ENCODE data around the gene SEC16B. TPM values are rescaled to one million over a fixed set of nuclear protein-coding genes. Genes with fewer than 3 reads are reported as not detected.

SEC16B gene
- total RNA-seq, 2 donors from 2014 or later: not detected

GRCh38 chr1:177926201-177926600, 43.7 kb downstream of the SEC16B start:
- H3K4me3 Mint-ChIP-seq: no peak overlapping the region
- H3K9me3 ChIP-seq (ENCODE audit: control insufficient read depth, low read length, poor library complexity, severe bottlenecking): no peaks in the 10 kb centered on the region
- ATAC-seq: no peak
- no peak for DNase-seq
- H3K27me3 Mint-ChIP-seq: no peaks in the 10 kb centered on the region
- H3K4me1 Mint-ChIP-seq: no peaks in the 10 kb centered on the region
- no peak overlapping the region for H3K27ac Mint-ChIP-seq
- no peaks in the 10 kb centered on the region for H3K36me3 Mint-ChIP-seq (ENCODE audit: low read depth)

DNA sequence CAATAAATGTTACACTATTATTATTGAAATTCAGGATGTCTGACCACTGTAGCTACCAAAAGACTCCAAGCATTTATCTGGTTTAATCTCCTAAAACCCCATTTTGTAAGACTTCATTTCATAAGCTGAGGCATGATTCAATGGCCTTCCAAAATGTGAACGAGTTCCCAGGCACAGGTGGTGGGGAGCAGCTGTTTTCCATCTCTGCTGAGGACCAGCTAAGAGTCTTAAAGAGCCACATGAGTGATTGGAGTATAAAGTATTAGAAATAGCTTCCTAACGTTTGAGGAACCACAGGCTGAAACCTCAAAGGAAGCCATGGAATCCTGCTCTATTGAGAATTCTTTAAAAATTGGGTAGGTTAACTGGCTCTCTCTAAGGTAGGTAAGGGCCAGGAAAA, 44.9 kb downstream of the SEC16B start:
- H3K9me3 ChIP-seq (ENCODE audit: control insufficient read depth, low read length, poor library complexity, severe bottlenecking): no peaks in the 10 kb centered on the region
- Mint-ChIP-seq H3K4me1 (no peaks in the 10 kb centered on the region), H3K27me3 (no peaks in the 10 kb centered on the region), H3K27ac (no peak overlapping the region), H3K36me3 (ENCODE audit: low read depth) (no peaks in the 10 kb centered on the region), H3K4me3 (no peak overlapping the region)
- no peak for DNase-seq
- no peak for ATAC-seq

- Mint-ChIP-seq H3K4me1 (no peaks in the 10 kb centered on the region), H3K27me3 (no peaks in the 10 kb centered on the region), H3K36me3 (ENCODE audit: low read depth) (no peaks in the 10 kb centered on the region), H3K27ac (no peak overlapping the region), H3K4me3 (no peak overlapping the region)
- ATAC-seq (no peak), DNase-seq (no peak)
- H3K9me3 ChIP-seq (ENCODE audit: control insufficient read depth, low read length, poor library complexity, severe bottlenecking): no peaks in the 10 kb centered on the region
These were observed 46.4 kb downstream of the SEC16B start for GRCh38 chr1:177923441-177923840.

DNA sequence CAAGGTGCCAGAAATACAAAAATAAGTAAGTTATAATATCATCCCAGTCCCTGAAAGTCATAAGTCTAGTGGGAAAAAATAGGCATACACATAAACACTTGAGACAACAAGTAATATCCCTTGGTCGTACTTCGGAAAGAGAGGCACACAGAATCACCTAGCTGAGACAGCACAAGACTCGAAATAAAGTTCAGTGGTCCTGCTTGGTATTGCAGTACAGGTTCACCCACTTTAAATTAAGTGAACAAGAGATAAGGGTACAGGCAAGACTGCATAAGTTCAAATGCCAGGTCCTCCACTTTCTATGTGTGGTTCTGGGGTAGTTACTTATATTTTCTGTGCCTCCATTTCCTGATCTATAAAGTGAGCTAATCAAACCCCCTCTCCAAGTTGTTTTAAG, 47.6 kb downstream of the SEC16B start:
- no peak for DNase-seq
- no peaks in the 10 kb centered on the region for H3K36me3 Mint-ChIP-seq (ENCODE audit: low read depth)
- no peak overlapping the region for H3K4me3 Mint-ChIP-seq
- H3K9me3 ChIP-seq (ENCODE audit: control insufficient read depth, low read length, poor library complexity, severe bottlenecking): no peaks in the 10 kb centered on the region
- no peaks in the 10 kb centered on the region for H3K4me1 Mint-ChIP-seq
- ATAC-seq: no peak
- no peaks in the 10 kb centered on the region for H3K27me3 Mint-ChIP-seq
- H3K27ac Mint-ChIP-seq: no peak overlapping the region

- no peaks in the 10 kb centered on the region for H3K9me3 ChIP-seq (ENCODE audit: control insufficient read depth, low read length, poor library complexity, severe bottlenecking)
- no peak overlapping the region for H3K27ac Mint-ChIP-seq
- no peaks in the 10 kb centered on the region for H3K27me3 Mint-ChIP-seq
- H3K4me1 Mint-ChIP-seq: no peaks in the 10 kb centered on the region
- no peak for DNase-seq
- no peak overlapping the region for H3K4me3 Mint-ChIP-seq
- no peaks in the 10 kb centered on the region for H3K36me3 Mint-ChIP-seq (ENCODE audit: low read depth)
- ATAC-seq: no peak
These were observed 48.3 kb downstream of the SEC16B start for GRCh38 chr1:177921590-177921989.

DNA sequence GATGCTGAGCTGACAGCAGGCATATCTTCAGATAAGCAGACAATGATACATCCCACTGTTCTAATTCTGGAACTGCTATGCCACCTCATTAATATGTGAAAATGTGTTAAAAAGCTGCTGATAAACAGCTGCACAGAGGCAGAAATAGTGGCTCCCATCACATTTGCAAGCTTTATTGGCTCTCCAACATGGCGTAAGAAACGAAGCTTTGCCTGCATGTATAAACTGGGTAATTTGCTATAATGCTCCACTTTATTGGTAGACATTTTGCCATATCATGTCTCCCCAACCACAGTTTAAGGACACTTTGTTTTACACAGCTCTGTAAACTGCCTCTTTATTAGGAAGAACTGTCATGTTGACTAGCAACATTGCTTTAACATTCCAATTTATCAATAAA, 49.8 kb downstream of the SEC16B start:
- Mint-ChIP-seq H3K4me3 (no peak overlapping the region), H3K4me1 (no peaks in the 10 kb centered on the region), H3K27ac (no peak overlapping the region), H3K36me3 (ENCODE audit: low read depth) (no peaks in the 10 kb centered on the region), H3K27me3 (no peaks in the 10 kb centered on the region)
- ATAC-seq (no peak), DNase-seq (no peak)
- H3K9me3 ChIP-seq (ENCODE audit: control insufficient read depth, low read length, poor library complexity, severe bottlenecking): no peaks in the 10 kb centered on the region

- H3K27me3 Mint-ChIP-seq: no peaks in the 10 kb centered on the region
- ATAC-seq: no peak
- DNase-seq: no peak
- H3K9me3 ChIP-seq (ENCODE audit: control insufficient read depth, low read length, poor library complexity, severe bottlenecking): no peaks in the 10 kb centered on the region
- H3K4me1 Mint-ChIP-seq: no peaks in the 10 kb centered on the region
- no peak overlapping the region for H3K4me3 Mint-ChIP-seq
- no peak overlapping the region for H3K27ac Mint-ChIP-seq
- no peaks in the 10 kb centered on the region for H3K36me3 Mint-ChIP-seq (ENCODE audit: low read depth)
These were observed 54.2 kb downstream of the SEC16B start for GRCh38 chr1:177915641-177916040.

- no peak for ATAC-seq
These were observed 55.3 kb downstream of the SEC16B start for GRCh38 chr1:177914603-177915002.

GRCh38 chr1:177913762-177914540, 55.9 kb downstream of the SEC16B start:
- Mint-ChIP-seq H3K27ac (no peak overlapping the region), H3K4me3 (no peak overlapping the region), H3K36me3 (ENCODE audit: low read depth) (no peaks in the 10 kb centered on the region), H3K4me1 (no peaks in the 10 kb centered on the region), H3K27me3 (no peaks in the 10 kb centered on the region)
- no peak for DNase-seq
- H3K9me3 ChIP-seq (ENCODE audit: control insufficient read depth, low read length, poor library complexity, severe bottlenecking): no peaks in the 10 kb centered on the region
- ATAC-seq: no peak

More at GRCh38 chr1:177914603-177915002, 55.3 kb downstream of the SEC16B start:
- Mint-ChIP-seq H3K4me3 (no peak overlapping the region), H3K36me3 (ENCODE audit: low read depth) (no peaks in the 10 kb centered on the region), H3K27me3 (no peaks in the 10 kb centered on the region), H3K27ac (no peak overlapping the region), H3K4me1 (no peaks in the 10 kb centered on the region)
- no peak for DNase-seq
- no peaks in the 10 kb centered on the region for H3K9me3 ChIP-seq (ENCODE audit: control insufficient read depth, low read length, poor library complexity, severe bottlenecking)

DNA sequence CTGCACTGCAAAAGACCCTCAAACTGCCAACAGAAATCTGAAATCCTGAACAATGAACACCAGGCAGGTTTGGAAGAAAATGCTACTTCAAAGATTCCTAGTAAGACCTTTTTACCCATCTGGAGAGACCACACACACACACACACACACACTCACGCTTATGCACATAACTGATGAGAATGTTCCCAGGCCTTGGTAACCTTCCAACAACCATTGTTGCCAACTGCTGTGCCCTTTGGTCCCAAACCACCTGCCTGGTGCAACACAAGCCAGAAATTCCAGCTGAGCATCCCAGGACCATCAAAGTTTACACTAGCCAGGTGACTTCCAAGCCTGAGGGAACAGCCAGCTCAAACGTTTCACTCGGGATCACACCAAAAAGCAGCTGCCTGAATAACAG, 56.9 kb downstream of the SEC16B start:
- Mint-ChIP-seq H3K4me1 (no peaks in the 10 kb centered on the region), H3K4me3 (no peak overlapping the region), H3K36me3 (ENCODE audit: low read depth) (no peaks in the 10 kb centered on the region), H3K27me3 (no peaks in the 10 kb centered on the region), H3K27ac (no peak overlapping the region)
- no peak for DNase-seq
- no peak for ATAC-seq
- H3K9me3 ChIP-seq (ENCODE audit: control insufficient read depth, low read length, poor library complexity, severe bottlenecking): no peaks in the 10 kb centered on the region

- H3K9me3 ChIP-seq (ENCODE audit: control insufficient read depth, low read length, poor library complexity, severe bottlenecking): no peaks in the 10 kb centered on the region
- H3K4me3 Mint-ChIP-seq: no peak overlapping the region
- no peak for DNase-seq
- no peak overlapping the region for H3K27ac Mint-ChIP-seq
- no peak for ATAC-seq
- no peaks in the 10 kb centered on the region for H3K27me3 Mint-ChIP-seq
- no peaks in the 10 kb centered on the region for H3K4me1 Mint-ChIP-seq
- no peaks in the 10 kb centered on the region for H3K36me3 Mint-ChIP-seq (ENCODE audit: low read depth)
These were observed 60.4 kb downstream of the SEC16B start for GRCh38 chr1:177909416-177909815.

DNA sequence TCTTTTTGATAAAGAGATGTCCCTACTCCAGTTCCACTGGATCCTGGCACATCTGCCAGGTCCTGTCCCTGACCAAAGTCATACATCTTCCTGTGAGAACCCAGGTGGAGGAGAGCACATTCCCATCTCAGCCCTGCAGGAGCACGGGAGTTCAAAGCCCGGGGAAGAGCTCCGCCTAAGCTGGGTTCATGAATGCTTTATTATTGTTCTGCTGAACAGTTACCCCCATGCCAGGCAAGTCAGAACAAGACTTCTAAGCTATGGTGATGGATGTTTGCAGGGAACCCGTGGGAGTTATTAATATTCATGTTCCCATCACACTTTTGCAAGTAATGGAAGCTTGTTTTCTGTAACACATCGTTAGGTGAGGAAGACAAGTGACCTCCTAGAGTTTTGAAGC, 62.9 kb downstream of the SEC16B start:
- Mint-ChIP-seq H3K27me3 (no peaks in the 10 kb centered on the region), H3K4me1 (no peaks in the 10 kb centered on the region), H3K4me3 (no peak overlapping the region), H3K36me3 (ENCODE audit: low read depth) (no peaks in the 10 kb centered on the region), H3K27ac (no peak overlapping the region)
- DNase-seq (no peak), ATAC-seq (no peak)
- no peaks in the 10 kb centered on the region for H3K9me3 ChIP-seq (ENCODE audit: control insufficient read depth, low read length, poor library complexity, severe bottlenecking)

DNA sequence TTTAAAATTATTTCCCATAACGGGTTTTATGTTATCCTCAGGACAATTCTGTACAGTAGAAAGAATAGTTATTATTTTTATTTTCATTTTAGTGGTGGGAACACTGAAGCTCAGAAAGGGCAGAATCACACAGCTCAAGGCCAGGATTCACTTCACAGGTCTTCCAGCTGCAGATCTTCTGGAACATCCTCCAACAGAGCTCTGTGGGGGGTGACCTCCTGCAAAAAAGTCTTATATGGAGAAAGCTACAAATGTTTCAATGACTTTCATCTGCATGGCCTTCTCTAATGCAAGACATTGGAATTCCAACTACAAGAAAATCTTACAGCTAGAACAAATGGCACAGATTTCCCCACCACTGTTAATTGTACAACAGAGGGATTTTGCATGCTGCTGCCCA, 64.2 kb downstream of the SEC16B start:
- no peaks in the 10 kb centered on the region for H3K27me3 Mint-ChIP-seq
- H3K27ac Mint-ChIP-seq: no peak overlapping the region
- H3K36me3 Mint-ChIP-seq (ENCODE audit: low read depth): no peaks in the 10 kb centered on the region
- ATAC-seq (no peak), DNase-seq (no peak)
- H3K9me3 ChIP-seq (ENCODE audit: control insufficient read depth, low read length, poor library complexity, severe bottlenecking): no peaks in the 10 kb centered on the region
- H3K4me3 Mint-ChIP-seq: no peak overlapping the region
- no peaks in the 10 kb centered on the region for H3K4me1 Mint-ChIP-seq

- H3K27me3 Mint-ChIP-seq: no peaks in the 10 kb centered on the region
These were observed 67.6 kb downstream of the SEC16B start for GRCh38 chr1:177902266-177902665.

More at GRCh38 chr1:177902266-177902665, 67.6 kb downstream of the SEC16B start:
- H3K36me3 Mint-ChIP-seq (ENCODE audit: low read depth): no peaks in the 10 kb centered on the region
- no peaks in the 10 kb centered on the region for H3K4me1 Mint-ChIP-seq
- ATAC-seq (no peak), DNase-seq (no peak)
- H3K9me3 ChIP-seq (ENCODE audit: control insufficient read depth, low read length, poor library complexity, severe bottlenecking): no peaks in the 10 kb centered on the region
- no peak overlapping the region for H3K4me3 Mint-ChIP-seq
- H3K27ac Mint-ChIP-seq: no peak overlapping the region

All from T-helper 17 cell (primary cell).